Superior temporal gyrus (tissue), 1 donor: Measurements from ENCODE around the gene IGFLR1.

ENCODE experiments used
- DNase-seq: peaks from one replicate; pipeline ENCODE4 v3.0.0-alpha.2; 2016; ENCODE audit errors: extremely low spot score

The IGFLR1 gene

GRCh38 chr19:35755550-35756376, 13.5 kb upstream of the IGFLR1 start:
- DNase-seq: peak; percentile 5

GRCh38 chr19:35755131-35755549, 12.9 kb upstream of the IGFLR1 start:
- DNase-seq: no peak

GRCh38 chr19:35754370-35755130, 12.3 kb upstream of the IGFLR1 start:
- DNase-seq: no peak

- no peak for DNase-seq
Observed at GRCh38 chr19:35753634-35754369, 11.6 kb upstream of the IGFLR1 start.

GRCh38 chr19:35752746-35753350, 10.6 kb upstream of the IGFLR1 start:
- no peak for DNase-seq

GRCh38 chr19:35751839-35752745, 9.8 kb upstream of the IGFLR1 start:
- no peak for DNase-seq

GRCh38 chr19:35750167-35750566, 7.9 kb upstream of the IGFLR1 start:
- DNase-seq: no peak

GRCh38 chr19:35748106-35749020, 6.1 kb upstream of the IGFLR1 start, which contains the start of gene LIN37:
Gene LIN37 (plus strand): TSS chr19:35748576. CDS start chr19:35748725, 149 bp downstream.
- peak; percentile 100 for DNase-seq

- DNase-seq: no peak
Observed at GRCh38 chr19:35746531-35746930, 4.3 kb upstream of the IGFLR1 start.

GRCh38 chr19:35746087-35746462, 3.8 kb upstream of the IGFLR1 start:
- no peak for DNase-seq

- DNase-seq: peak; percentile 100
Observed at GRCh38 chr19:35745328-35746086, 3.3 kb upstream of the IGFLR1 start, which contains the start of the genes PSENEN and U2AF1L4. Gene PSENEN (plus strand): TSS chr19:35745651. CDS start chr19:35745931, 280 bp downstream. Gene U2AF1L4 (minus strand): TSS chr19:35745418. CDS start chr19:35745391, 27 bp downstream.

- peak; percentile 98 for DNase-seq
Observed at GRCh38 chr19:35744430-35745327, 2.4 kb upstream of the IGFLR1 start.

- no peak for DNase-seq
Observed at GRCh38 chr19:35743640-35744429, 1.6 kb upstream of the IGFLR1 start.

GRCh38 chr19:35741203-35741515, 1.1 kb downstream of the IGFLR1 start:
- no peak for DNase-seq

- peak; percentile 99 for DNase-seq
Observed at GRCh38 chr19:35740423-35741202, 1.6 kb downstream of the IGFLR1 start.

GRCh38 chr19:35740108-35740422, 2.2 kb downstream of the IGFLR1 start:
- no peak for DNase-seq
